ENCODE data around the gene VNN1.

GRCh38 chr6:132715204-132715603 lies 1.3 kb upstream of the VNN1 start:
- no peak for TF ChIP-seq POLR2A (IDR thresholded peaks at IDR 0.05)
- no peak for TF ChIP-seq CTCF (IDR thresholded peaks at IDR 0.05)

All from testis (tissue), 2 donors.